H1 (cell line): Measurements from ENCODE around the gene CD247.

ENCODE experiments used
- CTCF ChIP-seq, 3 experiments: IDR thresholded peaks; 1 replicate in 2 of 3; 2 replicates in 1 of 3; pipeline versions ENCODE4 v1.5.1 to v1.6.1; 2011; ENCODE audit warnings: low read length in 3 of 3, mild to moderate bottlenecking in 3 of 3, inconsistent platforms in 2 of 3, low read depth in 1 of 3, moderate library complexity in 1 of 3; ENCODE audit not compliant: insufficient read depth in 1 of 3; ENCODE audit errors: control extremely low read depth in 1 of 3
- EZH2 ChIP-seq: fragments of 200-600 bp; sonication (generic); IDR thresholded peaks from 2 replicates; pipeline ENCODE4 v1.7.1; 2012; ENCODE audit warnings: low read depth, mild to moderate bottlenecking, moderate library complexity, low read length, inconsistent platforms; ENCODE audit not compliant: severe bottlenecking
- POLR2A ChIP-seq, 2 experiments: IDR thresholded peaks; 1 replicate in 1 of 2; 2 replicates in 1 of 2; pipeline ENCODE4 v1.6.1; 2011; ENCODE audit warnings: low read depth in 2 of 2, low read length in 2 of 2, mild to moderate bottlenecking in 2 of 2; ENCODE audit errors: control extremely low read depth in 1 of 2
- RAD21 ChIP-seq, 2 experiments: IDR thresholded peaks in 1 of 2; conservative IDR thresholded peaks in 1 of 2; 2 replicates each; pipeline ENCODE4 v1.6.1; 2011; ENCODE audit warnings: low read depth in 2 of 2, low read length in 2 of 2, improper control_type of control experiment in 1 of 2, inconsistent platforms in 1 of 2, mild to moderate bottlenecking in 1 of 2, moderate library complexity in 1 of 2
- SIN3A ChIP-seq, 2 experiments: IDR thresholded peaks in 1 of 2; conservative IDR thresholded peaks in 1 of 2; 2 replicates each; pipeline ENCODE4 v1.6.1; 2011 to 2012; ENCODE audit warnings: low read length in 2 of 2, improper control_type of control experiment in 1 of 2, low read depth in 1 of 2, mild to moderate bottlenecking in 1 of 2

- TF ChIP-seq CTCF (IDR thresholded peaks at IDR 0.05; ENCODE audit: control extremely low read depth in 1 of 3, insufficient read depth in 1 of 3, low read depth in 1 of 3, low read length in 3 of 3) (no peak), RAD21 (IDR thresholded peaks at IDR 0.05 in 1 of 2, conservative IDR thresholded peaks at IDR 0.05 in 1 of 2; ENCODE audit: low read depth in 2 of 2, low read length in 2 of 2) (no peak), SIN3A (conservative IDR thresholded peaks at IDR 0.05 in 1 of 2, IDR thresholded peaks at IDR 0.05 in 1 of 2; ENCODE audit: low read depth in 1 of 2, low read length in 2 of 2) (no peak), POLR2A (IDR thresholded peaks at IDR 0.05; ENCODE audit: control extremely low read depth in 1 of 2, low read depth in 2 of 2, low read length in 2 of 2) (no peak), EZH2 (no peak)
Measured at GRCh38 chr1:167545349-167545748, 27.0 kb upstream of the CD247 start.
